ENCODE measurements around the gene MACROD2.

The MACROD2 gene

DNA sequence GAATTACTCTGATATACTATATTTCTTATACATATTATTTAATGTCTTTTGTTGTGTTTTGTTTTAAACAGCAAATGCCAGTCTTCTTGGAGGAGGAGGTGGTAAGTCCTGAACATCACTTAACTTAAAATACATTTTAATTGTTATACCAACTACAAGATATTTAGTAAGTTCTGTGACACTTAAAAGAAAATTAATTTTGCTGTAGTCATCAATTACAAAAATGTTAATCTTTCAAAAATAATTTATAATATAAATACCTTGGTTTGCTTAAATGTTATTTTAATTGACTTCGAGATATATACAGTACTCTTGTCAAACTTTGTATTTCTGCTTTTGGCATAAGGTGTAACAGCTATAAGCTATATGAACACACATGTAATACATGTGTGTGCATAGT is 498.1 kb downstream of the MACROD2 start:
- H3K4me3 ChIP-seq (ENCODE audit: low read depth, low read length) = no peak overlapping the region
- DNase-seq (ENCODE audit: low read depth) = no peak
- TF ChIP-seq, protein P1, sequence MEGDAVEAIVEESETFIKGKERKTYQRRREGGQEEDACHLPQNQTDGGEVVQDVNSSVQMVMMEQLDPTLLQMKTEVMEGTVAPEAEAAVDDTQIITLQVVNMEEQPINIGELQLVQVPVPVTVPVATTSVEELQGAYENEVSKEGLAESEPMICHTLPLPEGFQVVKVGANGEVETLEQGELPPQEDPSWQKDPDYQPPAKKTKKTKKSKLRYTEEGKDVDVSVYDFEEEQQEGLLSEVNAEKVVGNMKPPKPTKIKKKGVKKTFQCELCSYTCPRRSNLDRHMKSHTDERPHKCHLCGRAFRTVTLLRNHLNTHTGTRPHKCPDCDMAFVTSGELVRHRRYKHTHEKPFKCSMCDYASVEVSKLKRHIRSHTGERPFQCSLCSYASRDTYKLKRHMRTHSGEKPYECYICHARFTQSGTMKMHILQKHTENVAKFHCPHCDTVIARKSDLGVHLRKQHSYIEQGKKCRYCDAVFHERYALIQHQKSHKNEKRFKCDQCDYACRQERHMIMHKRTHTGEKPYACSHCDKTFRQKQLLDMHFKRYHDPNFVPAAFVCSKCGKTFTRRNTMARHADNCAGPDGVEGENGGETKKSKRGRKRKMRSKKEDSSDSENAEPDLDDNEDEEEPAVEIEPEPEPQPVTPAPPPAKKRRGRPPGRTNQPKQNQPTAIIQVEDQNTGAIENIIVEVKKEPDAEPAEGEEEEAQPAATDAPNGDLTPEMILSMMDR (IDR thresholded peaks at IDR 0.05; ENCODE audit: insufficient read depth, low read depth, low read length, missing control alignments) = no peak

DNA sequence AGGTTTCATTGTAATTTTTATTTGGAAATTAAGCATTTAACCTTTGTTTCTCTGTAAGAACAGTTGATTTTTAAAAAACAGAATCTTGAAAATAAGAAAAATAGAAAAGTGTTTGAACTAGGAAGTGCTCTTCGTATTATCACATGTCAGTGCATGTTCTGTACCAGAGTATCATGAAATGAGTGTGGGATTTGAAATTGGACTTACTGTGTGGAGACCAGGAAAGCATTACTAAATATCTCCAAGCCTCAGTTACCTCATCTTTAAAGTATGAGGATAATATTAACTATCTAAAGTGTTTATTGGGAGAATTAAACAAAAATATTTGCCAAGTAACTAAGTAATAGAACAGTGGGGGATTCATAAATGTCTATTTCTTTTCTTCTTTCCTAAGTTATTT is 499.0 kb downstream of the MACROD2 start:
- TF ChIP-seq, protein P1 (IDR thresholded peaks at IDR 0.05; ENCODE audit: insufficient read depth, low read depth, low read length, missing control alignments) = no peak

DNA sequence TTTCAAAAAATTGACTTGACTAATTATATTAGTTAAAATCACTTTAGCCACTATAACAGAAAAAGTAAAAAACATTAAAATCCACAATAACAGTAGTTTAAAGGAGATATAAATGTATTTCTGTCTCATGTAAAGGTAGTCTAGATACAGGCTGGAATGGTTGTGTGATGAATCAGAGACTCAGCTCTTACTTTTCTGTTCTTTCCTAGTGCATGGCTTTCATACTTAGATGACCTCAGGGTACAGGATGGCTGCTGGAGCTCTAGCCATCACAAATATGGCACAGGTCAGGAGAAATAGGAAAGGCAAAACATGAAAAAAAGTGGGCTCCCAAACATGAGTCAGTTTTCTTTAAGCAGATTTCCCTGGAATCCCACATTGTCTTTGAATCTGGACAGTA is 499.8 kb downstream of the MACROD2 start:
- TF ChIP-seq, protein P1 (IDR thresholded peaks at IDR 0.05; ENCODE audit: insufficient read depth, low read depth, low read length, missing control alignments) = no peak
- DNase-seq (ENCODE audit: low read depth) = no peak
- H3K4me3 ChIP-seq (ENCODE audit: low read depth, low read length) = no peak overlapping the region

More for the DNA sequence above, 499.0 kb downstream of the MACROD2 start:
- no peak overlapping the region for H3K4me3 ChIP-seq (ENCODE audit: low read depth, low read length)
- no peak for DNase-seq (ENCODE audit: low read depth)

DNA sequence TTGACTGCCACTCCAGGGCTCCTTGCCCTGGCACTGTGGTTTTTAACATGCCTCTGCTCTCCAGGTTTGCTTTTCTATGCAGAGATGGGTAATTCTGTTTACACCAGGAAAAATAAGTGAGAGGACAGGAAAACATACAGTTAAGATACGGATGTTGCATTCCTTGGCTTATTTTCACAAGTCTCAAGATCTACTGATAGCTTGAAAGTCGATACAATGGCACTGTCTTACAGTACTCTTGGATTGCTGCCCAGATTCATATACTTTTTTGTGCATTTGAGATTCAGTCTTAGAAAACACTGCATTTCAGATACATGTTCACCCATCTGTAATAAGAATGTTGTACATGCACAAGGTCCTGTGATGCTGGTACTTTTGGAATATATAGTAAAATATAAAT is 501.7 kb downstream of the MACROD2 start:
- no peak for DNase-seq (ENCODE audit: low read depth)
- TF ChIP-seq, protein P1 (IDR thresholded peaks at IDR 0.05; ENCODE audit: insufficient read depth, low read depth, low read length, missing control alignments) = no peak
- H3K4me3 ChIP-seq (ENCODE audit: low read depth, low read length) = no peak overlapping the region

DNA sequence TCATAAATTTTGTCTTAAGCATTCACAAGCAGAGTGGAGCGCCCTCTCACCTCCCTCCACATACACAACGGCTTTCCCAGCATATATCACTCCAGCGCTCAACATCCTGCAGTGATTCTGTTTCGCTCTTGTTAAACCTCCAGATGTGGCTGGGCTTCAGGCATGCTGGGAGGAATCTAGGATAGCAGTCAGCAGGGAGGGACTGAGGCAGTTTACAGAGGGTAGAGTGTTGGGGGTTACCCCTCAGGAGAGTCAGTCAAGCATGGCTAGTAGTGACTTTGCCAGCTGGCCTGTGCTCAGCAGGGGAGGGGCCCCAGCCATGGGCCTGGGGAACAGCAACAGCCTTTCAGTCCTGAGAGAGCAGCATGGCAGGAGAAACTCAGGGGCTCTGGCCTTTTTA is 503.5 kb downstream of the MACROD2 start:
- TF ChIP-seq, protein P1 (IDR thresholded peaks at IDR 0.05; ENCODE audit: insufficient read depth, low read depth, low read length, missing control alignments) = no peak
- no peak for DNase-seq (ENCODE audit: low read depth)
- no peak overlapping the region for H3K4me3 ChIP-seq (ENCODE audit: low read depth, low read length)

DNA sequence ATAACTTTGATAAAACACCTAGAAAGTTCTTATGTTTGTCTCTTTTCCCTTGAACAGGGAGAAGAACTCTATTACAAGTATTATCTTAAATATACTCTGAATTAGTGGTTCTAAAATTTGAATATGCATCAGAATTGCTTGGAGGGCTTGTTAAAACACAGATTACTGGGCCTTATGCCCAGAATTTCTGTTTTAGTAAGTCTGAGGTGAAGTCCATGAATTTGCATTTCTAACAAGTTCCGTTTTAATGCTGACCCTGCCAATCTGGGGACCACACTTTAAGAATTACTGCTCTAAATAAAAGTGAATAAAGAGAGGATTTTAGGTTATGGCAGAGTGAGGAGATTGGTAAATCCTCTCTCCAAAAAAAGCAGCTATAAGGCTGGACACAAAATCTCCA is 510.2 kb downstream of the MACROD2 start:
- no peak overlapping the region for H3K4me3 ChIP-seq (ENCODE audit: low read depth, low read length)
- no peak for DNase-seq (ENCODE audit: low read depth)
- TF ChIP-seq, protein P1 (IDR thresholded peaks at IDR 0.05; ENCODE audit: insufficient read depth, low read depth, low read length, missing control alignments) = no peak

DNA sequence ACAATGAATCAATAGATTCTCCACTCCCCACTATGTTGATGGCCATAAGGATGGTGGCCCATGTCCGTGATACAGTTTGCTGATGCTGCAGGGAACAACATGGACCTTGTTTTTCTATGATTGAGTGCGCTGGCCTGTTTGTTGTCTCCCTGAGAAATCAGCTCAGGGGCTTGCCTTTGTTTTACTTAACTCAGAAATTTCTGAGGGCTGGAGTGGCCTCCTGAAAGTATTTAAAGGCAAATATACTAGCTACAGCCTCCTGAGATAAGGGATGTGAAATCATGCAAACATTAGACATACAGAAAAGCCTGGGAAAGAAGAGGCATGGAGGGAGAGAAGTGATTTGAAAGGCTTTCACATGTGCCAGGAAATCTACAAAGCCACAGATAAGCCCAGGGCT is 512.4 kb downstream of the MACROD2 start:
- TF ChIP-seq, protein P1 (IDR thresholded peaks at IDR 0.05; ENCODE audit: insufficient read depth, low read depth, low read length, missing control alignments) = no peak
- no peak overlapping the region for H3K4me3 ChIP-seq (ENCODE audit: low read depth, low read length)
- peak; percentile 26 for DNase-seq (ENCODE audit: low read depth)
